GM21423 (cell line): ENCODE results near the gene FOXI2.

Experiments used
- ATAC-seq: cut with Tn5 transposase; IDR thresholded peaks from one replicate; pipeline ENCODE4 v1.9.1; 2021; ENCODE audit warnings: mild to moderate bottlenecking, moderate library complexity; ENCODE audit not compliant: unreplicated experiment

The FOXI2 gene

GRCh38 chr10:127740596-127740995 is 3.6 kb downstream of the FOXI2 start:
- ATAC-seq: no peak

- ATAC-seq: no peak
Observed at GRCh38 chr10:127743205-127743604, 6.2 kb downstream of the FOXI2 start.

- ATAC-seq: no peak
Observed at GRCh38 chr10:127744956-127745355, 8.0 kb downstream of the FOXI2 start.

- no peak for ATAC-seq
Observed at GRCh38 chr10:127745861-127746260, 8.9 kb downstream of the FOXI2 start.

GRCh38 chr10:127755753-127756152 is 18.8 kb downstream of the FOXI2 start:
- ATAC-seq: no peak

- ATAC-seq: no peak
Observed at GRCh38 chr10:127756264-127756663, 19.3 kb downstream of the FOXI2 start.

- no peak for ATAC-seq
Observed at GRCh38 chr10:127757033-127757432, 20.0 kb downstream of the FOXI2 start.

GRCh38 chr10:127759276-127759675 is 22.3 kb downstream of the FOXI2 start:
- no peak for ATAC-seq

- ATAC-seq: no peak
Observed at GRCh38 chr10:127762925-127763324, 25.9 kb downstream of the FOXI2 start.

- ATAC-seq: no peak
Observed at GRCh38 chr10:127774766-127775559, 38.0 kb downstream of the FOXI2 start.

GRCh38 chr10:127776816-127777215 is 39.8 kb downstream of the FOXI2 start:
- ATAC-seq: no peak

- ATAC-seq: no peak
Observed at GRCh38 chr10:127781412-127781811, 44.4 kb downstream of the FOXI2 start.

- ATAC-seq: no peak
Observed at GRCh38 chr10:127787873-127788272, 50.9 kb downstream of the FOXI2 start.

- no peak for ATAC-seq
Observed at GRCh38 chr10:127790066-127790624, 53.2 kb downstream of the FOXI2 start.
